Testis (tissue), 2 donors: Measurements from ENCODE around the gene HSPB7.
"Not testable (repeated sequence)": the region's sequence is repeated elsewhere in the genome, so short reads cannot be mapped to it uniquely, and the experiment has no call there.

Source experiments
- CTCF ChIP-seq, 3 experiments: fragments of 450-650 bp in 2 of 3; fragments of 200-600 bp in 1 of 3; sonication (generic) in 1 of 3; IDR thresholded peaks; one replicate each; pipeline ENCODE4 v1.5.1; 2016 to 2019; ENCODE audit warnings: antibody characterized with exemption in 3 of 3, mild to moderate bottlenecking in 2 of 3, moderate library complexity in 1 of 3
- POLR2A ChIP-seq: fragments of 450-650 bp; IDR thresholded peaks from one replicate; pipeline ENCODE4 v1.6.1; 2017; ENCODE audit warnings: antibody characterized with exemption, mild to moderate bottlenecking, moderate library complexity

DNA sequence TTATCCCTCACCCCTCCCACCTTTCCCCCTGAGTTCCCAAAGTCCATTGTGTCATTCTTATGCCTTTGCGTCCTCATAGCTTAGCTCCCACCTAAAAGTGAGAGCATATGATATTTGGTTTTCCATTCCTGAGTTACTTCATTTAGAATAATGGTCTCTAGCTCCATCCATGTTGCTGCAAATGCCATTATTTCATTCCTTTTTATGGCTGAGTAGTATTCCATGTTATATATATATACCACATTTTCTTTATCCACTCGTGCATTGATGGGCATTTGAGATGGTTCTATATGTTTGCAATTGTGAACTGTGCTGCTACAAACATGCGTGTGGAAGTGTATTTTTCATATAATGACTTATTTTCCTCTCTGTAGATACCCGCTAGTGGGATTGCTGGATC lies 39.9 kb downstream of the HSPB7 start:
- TF ChIP-seq CTCF (IDR thresholded peaks at IDR 0.05); POLR2A: not testable (repeated sequence)
